Measurements from ENCODE around the gene ACHE. TPM values are rescaled to one million over a fixed set of nuclear protein-coding genes. Genes with fewer than 3 reads are reported as not detected.

Gene ACHE
- total RNA-seq, 1 donor from 2014 or later: 0.16 TPM

DNA sequence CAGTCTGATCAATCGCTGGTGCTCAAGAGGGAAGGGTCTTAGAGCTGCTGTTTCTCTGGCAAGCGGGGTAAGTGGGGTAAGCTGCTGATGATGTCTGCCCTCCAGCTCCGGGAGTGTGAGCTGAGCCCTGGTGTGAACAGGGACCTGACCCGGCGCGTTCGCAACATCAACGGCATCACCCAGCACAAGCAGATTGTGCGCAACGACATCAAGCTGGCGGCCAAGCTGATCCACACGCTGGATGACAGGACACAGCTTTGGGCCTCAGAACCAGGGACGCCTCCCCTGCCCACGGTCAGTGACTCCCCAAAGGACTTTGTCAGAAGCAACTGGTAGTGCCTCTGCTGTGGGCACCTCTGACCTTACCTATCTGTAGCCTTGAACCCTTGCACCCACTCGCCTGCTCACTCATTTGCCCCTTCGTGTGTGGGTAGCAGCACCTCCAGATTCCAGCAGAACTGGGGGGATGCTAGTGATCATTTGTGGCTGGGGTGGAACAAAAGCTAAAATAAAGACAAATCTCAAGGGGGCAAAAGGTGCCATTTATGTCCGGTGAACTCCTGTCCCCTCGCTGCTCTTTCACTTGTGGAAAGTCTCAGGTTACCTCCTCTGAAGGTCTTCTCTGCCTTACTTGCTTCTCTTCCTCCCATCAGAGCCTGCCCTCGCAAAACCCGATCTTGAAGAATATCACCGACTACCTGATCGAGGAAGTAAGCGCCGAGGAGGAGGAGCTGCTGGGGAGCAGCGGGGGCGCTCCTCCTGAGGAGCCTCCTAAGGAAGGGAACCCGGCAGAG is 9.3 kb downstream of the ACHE start:
- DNase-seq (no peak), ATAC-seq (ENCODE audit: low read depth) (no peak)
- intact Hi-C loops (cut with micrococcal nuclease): loop anchor here (2.0 to 5.0 kb wide), 2 partner anchors 84 to 804 kb away; partner anchors contain the start of gene ZNF3
- Mint-ChIP-seq H3K4me1 (peaks cover 50% of the 10 kb centered on the region), H3K27ac (peak overlapping the region; percentile 91), H3K27me3 (peaks cover 4% of the 10 kb centered on the region), H3K4me3 (no peak overlapping the region), H3K9me3 (peaks cover 2% of the 10 kb centered on the region), H3K36me3 (ENCODE audit: low read depth) (peaks cover 71% of the 10 kb centered on the region)
- CTCF ChIA-PET: no interaction called here
- POLR2A ChIA-PET: interaction anchor here (0.6 to 7.3 kb wide), 5 partner anchors 13 to 553 kb away, joined by 3 to 254 read pairs (median 5); partner anchors contain the start of genes SLC12A9 and SRRT
- no peak for TF ChIP-seq CTCF (IDR thresholded peaks at IDR 0.05)

GRCh38 chr7:100885440-100886141 is 10.1 kb downstream of the ACHE start:
- Mint-ChIP-seq H3K36me3 (ENCODE audit: low read depth) (peaks cover 78% of the 10 kb centered on the region), H3K4me3 (no peak overlapping the region)

DNA sequence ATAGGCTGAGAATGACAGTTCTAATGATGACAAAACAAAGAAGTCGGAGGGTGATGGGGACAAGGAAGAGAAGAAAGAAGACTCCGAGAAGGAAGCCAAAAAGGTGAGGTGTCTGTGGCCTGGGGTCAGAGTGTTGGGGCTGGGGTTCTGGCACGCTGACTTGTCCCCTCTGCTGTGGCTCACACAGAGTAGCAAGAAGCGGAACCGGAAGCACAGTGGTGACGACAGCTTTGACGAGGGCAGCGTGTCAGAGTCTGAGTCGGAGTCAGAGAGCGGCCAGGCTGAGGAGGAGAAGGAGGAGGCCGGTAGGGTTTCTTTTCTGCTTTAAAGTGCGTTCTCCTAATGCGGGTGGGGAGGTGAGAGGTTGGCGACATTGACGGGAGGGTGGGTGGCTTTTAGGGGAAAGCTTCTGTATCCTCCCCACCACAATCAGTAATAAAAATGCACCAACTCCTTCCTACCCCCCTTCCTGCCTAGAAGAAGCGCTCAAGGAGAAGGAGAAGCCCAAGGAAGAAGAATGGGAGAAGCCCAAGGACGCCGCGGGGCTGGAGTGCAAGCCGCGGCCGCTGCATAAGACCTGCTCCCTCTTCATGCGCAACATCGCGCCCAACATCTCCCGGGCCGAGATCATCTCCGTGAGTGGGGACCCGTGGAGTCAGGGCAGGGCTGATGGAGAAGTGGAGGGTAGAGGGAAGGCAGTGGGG is 10.8 kb downstream of the ACHE start:
- peaks cover 48% of the 10 kb centered on the region for H3K4me1 Mint-ChIP-seq
- no peak overlapping the region for H3K27ac Mint-ChIP-seq
- H3K9me3 Mint-ChIP-seq: peaks cover 2% of the 10 kb centered on the region
- intact Hi-C loops (cut with micrococcal nuclease): loop anchor here (5.0 kb wide), 1 partner anchor 803 kb away; the partner anchor contains the start of gene ZNF3
- ChIA-PET CTCF (interaction anchor here (0.6 kb wide), 1 partner anchor 193 kb away, joined by 4 read pairs; no protein-coding TSS in a partner anchor), POLR2A (interaction anchor here (0.6 to 7.3 kb wide), 3 partner anchors 11 to 540 kb away, joined by 3 to 254 read pairs (median 5); partner anchors contain the start of gene SRRT)
- no peak for TF ChIP-seq CTCF (IDR thresholded peaks at IDR 0.05)
- DNase-seq (no peak), ATAC-seq (ENCODE audit: low read depth) (no peak)
- no peak overlapping the region for H3K4me3 Mint-ChIP-seq
- H3K36me3 Mint-ChIP-seq (ENCODE audit: low read depth): peaks cover 84% of the 10 kb centered on the region
- no peaks in the 10 kb centered on the region for H3K27me3 Mint-ChIP-seq

More at GRCh38 chr7:100885440-100886141, 10.1 kb downstream of the ACHE start:
- Mint-ChIP-seq H3K9me3 (peaks cover 2% of the 10 kb centered on the region), H3K27me3 (peaks cover 2% of the 10 kb centered on the region), H3K27ac (no peak overlapping the region), H3K4me1 (peaks cover 49% of the 10 kb centered on the region)
- ChIA-PET CTCF (no interaction called here), POLR2A (interaction anchor here (0.7 to 7.3 kb wide), 2 partner anchors 12 to 199 kb away, joined by 3 to 254 read pairs; partner anchors contain the start of gene SRRT)
- no peak for ATAC-seq (ENCODE audit: low read depth)
- intact Hi-C loops (cut with micrococcal nuclease): loop anchor here (2.0 to 5.0 kb wide), 2 partner anchors 83 to 803 kb away; partner anchors contain the start of gene ZNF3
- TF ChIP-seq CTCF (IDR thresholded peaks at IDR 0.05): no peak
- no peak for DNase-seq

- Mint-ChIP-seq H3K4me1 (peaks cover 53% of the 10 kb centered on the region), H3K27ac (no peak overlapping the region), H3K4me3 (no peak overlapping the region), H3K27me3 (no peaks in the 10 kb centered on the region), H3K36me3 (ENCODE audit: low read depth) (peaks cover 97% of the 10 kb centered on the region), H3K9me3 (peaks cover 2% of the 10 kb centered on the region)
- DNase-seq (no peak), ATAC-seq (ENCODE audit: low read depth) (no peak)
- TF ChIP-seq CTCF (IDR thresholded peaks at IDR 0.05): no peak
- intact Hi-C loops (cut with micrococcal nuclease): no loop called here
- POLR2A ChIA-PET: interaction anchor here (7.3 kb wide), 1 partner anchor 9 kb away, joined by 254 read pairs; the partner anchor contains the start of gene SRRT
- CTCF ChIA-PET: no interaction called here
Observed at GRCh38 chr7:100882785-100883526, 12.7 kb downstream of the ACHE start.
